Stimulated activated CD8-positive, alpha-beta memory T cell treated with anti-CD3 and anti-CD28 coated beads, Interleukin-7, amount 100 ng/mL, for 1 hour (primary cell): Measurements from ENCODE around the gene CYP2J2.
"Not testable (repeated sequence)": the region's sequence is repeated elsewhere in the genome, so short reads cannot be mapped to it uniquely, and the experiment has no call there.

Experiments
- DNase-seq, 2 donors: peaks; one replicate each; pipeline ENCODE4 v3.0.0-alpha.2; 2020; ENCODE audit warnings: low read depth in 2 of 2

Gene CYP2J2

GRCh38 chr1:59926381-59927123 is at the start of gene CYP2J2:
TSS of gene CYP2J2 (minus strand) at chr1:59926773. CDS start at chr1:59926746, 27 bp downstream.
- DNase-seq: peak in 1 of 2 donors; percentile 11

GRCh38 chr1:59973719-59974118 is 47.1 kb upstream of the CYP2J2 start:
- no peak for DNase-seq

- DNase-seq: no peak
Measured at GRCh38 chr1:59972216-59972927, 45.8 kb upstream of the CYP2J2 start.

GRCh38 chr1:59971464-59971911 is 44.9 kb upstream of the CYP2J2 start:
- DNase-seq: peak; percentile 9 to 10

- not testable (repeated sequence) for DNase-seq
Measured at GRCh38 chr1:59969542-59970175, 43.1 kb upstream of the CYP2J2 start.

GRCh38 chr1:59968746-59969145 is 42.2 kb upstream of the CYP2J2 start:
- DNase-seq: not testable (repeated sequence)

GRCh38 chr1:59967780-59968179 is 41.2 kb upstream of the CYP2J2 start:
- no peak for DNase-seq

GRCh38 chr1:59967141-59967697 is 40.6 kb upstream of the CYP2J2 start:
- no peak for DNase-seq

- no peak for DNase-seq
Measured at GRCh38 chr1:59952065-59952464, 25.5 kb upstream of the CYP2J2 start.

GRCh38 chr1:59949648-59950047 is 23.1 kb upstream of the CYP2J2 start:
- no peak for DNase-seq

- no peak for DNase-seq
Measured at GRCh38 chr1:59948990-59949389, 22.4 kb upstream of the CYP2J2 start.

- DNase-seq: peak; percentile 14 to 17
Measured at GRCh38 chr1:59947047-59947938, 20.7 kb upstream of the CYP2J2 start.

- DNase-seq: no peak
Measured at GRCh38 chr1:59945790-59946189, 19.2 kb upstream of the CYP2J2 start.

GRCh38 chr1:59939393-59939792 is 12.8 kb upstream of the CYP2J2 start:
- DNase-seq: no peak

- no peak for DNase-seq
Measured at GRCh38 chr1:59937636-59938210, 11.2 kb upstream of the CYP2J2 start.

GRCh38 chr1:59936358-59936821 is 9.8 kb upstream of the CYP2J2 start:
- DNase-seq: no peak

GRCh38 chr1:59928996-59929395 is 2.4 kb upstream of the CYP2J2 start:
- DNase-seq: no peak

- no peak for DNase-seq
Measured at GRCh38 chr1:59927213-59927612, 640 bp upstream of the CYP2J2 start.

- DNase-seq: no peak
Measured at GRCh38 chr1:59924653-59925052, 1.9 kb downstream of the CYP2J2 start.

GRCh38 chr1:59921258-59921899 is 5.2 kb downstream of the CYP2J2 start:
- DNase-seq: not testable (repeated sequence)
